SK-N-SH treated with all-trans-retinoic acid at 6 μM for 48 hours (cell line): ENCODE data around the gene PTCH1.

ENCODE experiments used
- ATAC-seq: fragments of 200-7000 bp; cut with Tn5 transposase; 3 replicates; pipeline ENCODE4 v1.9.1; 2020; ENCODE audit warnings: mild to moderate bottlenecking, moderate library complexity
- ARNTL ChIP-seq: fragments of 450-650 bp; formaldehyde crosslinking; IDR thresholded peaks from 2 replicates; pipeline ENCODE4 v1.5.0; 2020; ENCODE audit warnings: low read depth, mild to moderate bottlenecking, moderate library complexity, borderline replicate concordance
- BACH2 ChIP-seq: fragments of 250-450 bp; sonication (Bioruptor Pico); IDR thresholded peaks from 2 replicates; pipeline ENCODE4 v1.9.0; 2021; ENCODE audit warnings: mild to moderate bottlenecking, borderline replicate concordance
- CREB5 ChIP-seq: fragments of 250-450 bp; sonication (Bioruptor Pico); IDR thresholded peaks from 2 replicates; pipeline ENCODE4 v1.5.1; 2020; ENCODE audit warnings: low read depth, mild to moderate bottlenecking, moderate library complexity
- CSDC2 ChIP-seq: fragments of 250-450 bp; sonication (Bioruptor Pico); IDR thresholded peaks from 2 replicates; pipeline ENCODE4 v1.5.0; 2020; ENCODE audit warnings: mild to moderate bottlenecking, moderate library complexity
- CSRNP3 ChIP-seq: fragments of 250-450 bp; sonication (Bioruptor Pico); IDR thresholded peaks from 2 replicates; pipeline ENCODE4 v1.5.1; 2021; ENCODE audit warnings: mild to moderate bottlenecking, moderate library complexity
- GLIS3 ChIP-seq: fragments of 250-450 bp; sonication (Bioruptor Pico); IDR thresholded peaks from 2 replicates; pipeline ENCODE4 v1.5.0; 2020; ENCODE audit warnings: mild to moderate bottlenecking, moderate library complexity
- ISL1 ChIP-seq: fragments of 250-450 bp; sonication (Bioruptor Pico); IDR thresholded peaks from 2 replicates; pipeline ENCODE4 v2.1.2; 2022; ENCODE audit warnings: mild to moderate bottlenecking, moderate library complexity
- OSR1 ChIP-seq: fragments of 250-450 bp; sonication (Bioruptor Pico); IDR thresholded peaks from 2 replicates; pipeline ENCODE4 v1.8.0; 2022; ENCODE audit warnings: moderate library complexity, mild to moderate bottlenecking, inconsistent platforms
- PATZ1 ChIP-seq: fragments of 250-450 bp; sonication (Bioruptor Pico); IDR thresholded peaks from 2 replicates; pipeline ENCODE4 v1.8.0; 2020; ENCODE audit warnings: mild to moderate bottlenecking, moderate library complexity, borderline replicate concordance
- POU6F1 ChIP-seq: fragments of 250-450 bp; sonication (Bioruptor Pico); IDR thresholded peaks from 2 replicates; pipeline ENCODE4 v1.8.0; 2021; ENCODE audit warnings: low read depth, mild to moderate bottlenecking, moderate library complexity, borderline replicate concordance
- PPARA ChIP-seq: fragments of 250-450 bp; sonication (Bioruptor Pico); IDR thresholded peaks from 2 replicates; pipeline ENCODE4 v1.5.0; 2020; ENCODE audit warnings: mild to moderate bottlenecking, borderline replicate concordance
- SNAI2 ChIP-seq: fragments of 250-450 bp; sonication (Bioruptor Pico); IDR thresholded peaks from 2 replicates; pipeline ENCODE4 v1.5.0; 2020; ENCODE audit warnings: mild to moderate bottlenecking, moderate library complexity
- TCF4 ChIP-seq: fragments of 250-450 bp; sonication (Bioruptor Pico); IDR thresholded peaks from 2 replicates; pipeline ENCODE4 v1.8.0; 2021; ENCODE audit warnings: mild to moderate bottlenecking, moderate library complexity, borderline replicate concordance
- TOX ChIP-seq: fragments of 250-450 bp; sonication (Bioruptor Pico); IDR thresholded peaks from 2 replicates; pipeline ENCODE4 v1.8.0; 2021; ENCODE audit warnings: mild to moderate bottlenecking, moderate library complexity, borderline replicate concordance
- TSHZ2 ChIP-seq: fragments of 250-450 bp; sonication (Bioruptor Pico); IDR thresholded peaks from 2 replicates; pipeline ENCODE4 v1.5.0; 2020; ENCODE audit warnings: mild to moderate bottlenecking, moderate library complexity
- ZC3H10 ChIP-seq: fragments of 250-450 bp; sonication (Bioruptor Pico); IDR thresholded peaks from 2 replicates; pipeline ENCODE4 v1.5.1; 2021; ENCODE audit warnings: mild to moderate bottlenecking, moderate library complexity
- ZFP3 ChIP-seq: fragments of 250-450 bp; sonication (Bioruptor Pico); IDR thresholded peaks from 2 replicates; pipeline ENCODE4 v1.5.0; 2020; ENCODE audit warnings: mild to moderate bottlenecking, moderate library complexity
- ZFP30 ChIP-seq: fragments of 450-650 bp; formaldehyde crosslinking; IDR thresholded peaks from 2 replicates; pipeline ENCODE4 v1.5.0; 2022; ENCODE audit warnings: mild to moderate bottlenecking, moderate library complexity
- ZNF565 ChIP-seq: fragments of 450-650 bp; formaldehyde crosslinking; conservative IDR thresholded peaks from 2 replicates; pipeline ENCODE4 v1.5.0; 2020; ENCODE audit warnings: low read depth, mild to moderate bottlenecking, moderate library complexity
- ZNF70 ChIP-seq: fragments of 450-650 bp; formaldehyde crosslinking; IDR thresholded peaks from 2 replicates; pipeline ENCODE4 v1.5.0; 2020; ENCODE audit warnings: mild to moderate bottlenecking, moderate library complexity
- ZNF8 ChIP-seq: fragments of 450-650 bp; formaldehyde crosslinking; IDR thresholded peaks from 2 replicates; pipeline ENCODE4 v1.5.0; 2020; ENCODE audit warnings: mild to moderate bottlenecking, moderate library complexity

Gene PTCH1

GRCh38 chr9:95512709-95513095, 4.1 kb downstream of the PTCH1 start:
- no peak for ATAC-seq
- no peak for TF ChIP-seq GLIS3 (CRISPR knock-in tag)
- TF ChIP-seq CREB5 (CRISPR knock-in tag): no peak
- TF ChIP-seq BACH2 (CRISPR knock-in tag): no peak
- no peak for TF ChIP-seq TCF4 (CRISPR knock-in tag)
- no peak for TF ChIP-seq OSR1 (CRISPR knock-in tag)
- TF ChIP-seq ZFP30 (CRISPR knock-in tag): no peak
- no peak for TF ChIP-seq TSHZ2 (CRISPR knock-in tag)
- no peak for TF ChIP-seq TOX (CRISPR knock-in tag)
- TF ChIP-seq CSRNP3 (CRISPR knock-in tag): no peak
- no peak for TF ChIP-seq ZNF70 (CRISPR knock-in tag)
- no peak for TF ChIP-seq SNAI2
- no peak for TF ChIP-seq ARNTL (CRISPR knock-in tag)
- TF ChIP-seq PPARA: no peak
- TF ChIP-seq ZFP3 (CRISPR knock-in tag): no peak
- no peak for TF ChIP-seq ZNF8 (CRISPR knock-in tag)
- TF ChIP-seq ZNF565 (CRISPR knock-in tag): no peak
- TF ChIP-seq CSDC2 (CRISPR knock-in tag): no peak
- TF ChIP-seq POU6F1 (CRISPR knock-in tag): no peak
- no peak for TF ChIP-seq ISL1 (CRISPR knock-in tag)

- TF ChIP-seq ZNF8 (CRISPR knock-in tag): no peak
- TF ChIP-seq ZNF565 (CRISPR knock-in tag): no peak
- no peak for TF ChIP-seq CSDC2 (CRISPR knock-in tag)
- no peak for TF ChIP-seq TSHZ2 (CRISPR knock-in tag)
- TF ChIP-seq ZC3H10: no peak
- TF ChIP-seq PPARA: no peak
- no peak for TF ChIP-seq TOX (CRISPR knock-in tag)
- TF ChIP-seq ZFP3 (CRISPR knock-in tag): no peak
- no peak for TF ChIP-seq BACH2 (CRISPR knock-in tag)
- TF ChIP-seq PATZ1 (CRISPR knock-in tag): no peak
- no peak for TF ChIP-seq ARNTL (CRISPR knock-in tag)
- TF ChIP-seq, all 23 proteins: peak for 0
- no peak for ATAC-seq
Observed at GRCh38 chr9:95511952-95512708, 4.6 kb downstream of the PTCH1 start.
